GM12873 (cell line): ENCODE data around the gene ASF1A.

ENCODE experiments used
- CTCF ChIP-seq: IDR thresholded peaks from 2 replicates; pipeline ENCODE4 v1.5.1; 2012; ENCODE audit warnings: low read depth, mild to moderate bottlenecking, moderate library complexity, low read length, control low read depth; ENCODE audit not compliant: insufficient read depth; ENCODE audit errors: missing control alignments

Gene ASF1A

GRCh38 chr6:118881440-118882313 is 12.3 kb upstream of the ASF1A start:
- TF ChIP-seq CTCF: no peak

- no peak for TF ChIP-seq CTCF
Observed at GRCh38 chr6:118882314-118882905, 11.5 kb upstream of the ASF1A start.

DNA sequence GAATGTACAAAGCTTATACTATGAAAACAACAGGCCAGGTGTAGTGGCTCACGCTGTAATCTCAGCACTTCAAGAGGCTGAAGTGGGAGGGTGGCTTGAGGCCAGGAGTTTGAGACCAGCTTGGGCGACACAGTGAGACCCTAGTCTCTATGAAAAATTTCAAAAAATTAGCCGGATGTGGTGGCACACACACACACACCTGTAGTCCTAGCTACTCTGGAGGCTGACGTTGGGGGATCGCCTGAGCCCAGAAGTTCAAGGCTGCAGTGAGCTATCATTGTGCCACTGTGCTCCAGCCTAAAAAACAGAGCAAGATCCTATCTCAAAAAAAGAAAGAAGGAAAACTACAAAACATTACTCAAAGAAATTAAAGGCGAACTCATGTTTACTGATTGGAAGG is 7.3 kb upstream of the ASF1A start:
- no peak for TF ChIP-seq CTCF

GRCh38 chr6:118889163-118889562 is 4.8 kb upstream of the ASF1A start:
- no peak for TF ChIP-seq CTCF

DNA sequence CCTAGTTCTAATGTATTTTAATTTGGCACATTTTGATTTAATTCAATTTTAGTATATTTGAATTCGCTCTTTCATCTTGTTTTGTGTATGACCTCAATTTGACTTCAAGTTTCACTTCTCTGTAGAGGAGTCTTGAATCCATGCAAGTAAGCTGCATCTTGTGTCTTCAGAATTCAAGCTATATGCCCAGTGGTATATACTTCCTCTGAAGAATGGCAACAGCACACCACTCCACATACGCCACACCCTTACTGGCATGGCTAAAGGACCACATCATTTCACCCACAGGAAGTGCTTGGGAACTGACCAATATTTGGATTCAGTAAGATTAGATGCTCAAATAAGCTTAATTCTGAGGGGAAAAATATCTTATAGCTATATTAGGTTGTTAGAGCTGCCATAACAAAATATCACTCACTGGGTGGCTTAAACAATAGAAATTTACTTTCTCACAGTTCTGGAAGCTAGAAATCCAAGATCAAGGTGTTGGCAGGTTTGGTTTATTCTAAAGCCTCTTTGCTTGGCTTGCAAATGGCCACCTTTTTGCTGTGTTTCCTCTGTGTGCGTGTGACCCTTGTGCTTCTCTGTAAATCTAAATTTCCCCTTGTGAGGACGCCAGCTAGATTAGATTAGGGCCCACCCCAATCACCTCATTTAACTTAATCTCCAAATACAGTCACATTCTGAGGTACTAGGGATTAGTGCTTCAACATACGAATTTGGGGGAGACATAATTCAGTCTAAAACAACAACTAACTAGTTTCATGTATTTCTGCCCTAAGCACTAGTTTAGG is 2.8 kb upstream of the ASF1A start:
- TF ChIP-seq CTCF: no peak

GRCh38 chr6:118892355-118892991 is 1.5 kb upstream of the ASF1A start:
- no peak for TF ChIP-seq CTCF
